HuH-7.5 (cell line): ENCODE measurements around the gene PNMA3.
"Not testable (repeated sequence)": the region's sequence is repeated elsewhere in the genome, so short reads cannot be mapped to it uniquely, and the experiment has no call there.

Source experiments
- DNase-seq: peaks from one replicate; pipeline ENCODE4 v3.0.0; 2011; ENCODE audit warnings: low spot score

The PNMA3 gene

GRCh38 chrX:153055871-153056749 lies at the start of gene PNMA3:
PNMA3 (plus strand) TSS chrX:153056470; CDS start chrX:153057056, 586 bp downstream.
- no peak for DNase-seq

GRCh38 chrX:153017174-153017573 lies 39.1 kb upstream of the PNMA3 start:
- not testable (repeated sequence) for DNase-seq

- no peak for DNase-seq
These were observed 37.1 kb upstream of the PNMA3 start for GRCh38 chrX:153019166-153019565.

GRCh38 chrX:153026501-153026900 lies 29.8 kb upstream of the PNMA3 start:
- not testable (repeated sequence) for DNase-seq

GRCh38 chrX:153028487-153028886 lies 27.8 kb upstream of the PNMA3 start:
- DNase-seq, result not testable (repeated sequence)

- no peak for DNase-seq
These were observed 27.1 kb upstream of the PNMA3 start for GRCh38 chrX:153029162-153029561.

GRCh38 chrX:153029875-153030274 lies 26.4 kb upstream of the PNMA3 start:
- DNase-seq, result no peak

GRCh38 chrX:153030801-153031200 lies 25.5 kb upstream of the PNMA3 start:
- no peak for DNase-seq

GRCh38 chrX:153032397-153033118 lies 23.7 kb upstream of the PNMA3 start:
- DNase-seq, result peak; percentile 61

- no peak for DNase-seq
These were observed 7.2 kb upstream of the PNMA3 start for GRCh38 chrX:153049093-153049492.

GRCh38 chrX:153052534-153052933 lies 3.7 kb upstream of the PNMA3 start:
- DNase-seq, result no peak

GRCh38 chrX:153057281-153057680 lies 1.0 kb downstream of the PNMA3 start:
- DNase-seq, result no peak

- no peak for DNase-seq
These were observed 3.2 kb downstream of the PNMA3 start for GRCh38 chrX:153059191-153060094.

- DNase-seq, result no peak
These were observed 3.8 kb downstream of the PNMA3 start for GRCh38 chrX:153060095-153060445.

GRCh38 chrX:153061732-153062131 lies 5.5 kb downstream of the PNMA3 start:
- no peak for DNase-seq

GRCh38 chrX:153063315-153063714 lies 7.0 kb downstream of the PNMA3 start:
- DNase-seq, result no peak

GRCh38 chrX:153064061-153064460 lies 7.8 kb downstream of the PNMA3 start:
- DNase-seq, result no peak

GRCh38 chrX:153065389-153065788 lies 9.1 kb downstream of the PNMA3 start:
- DNase-seq, result no peak

- not testable (repeated sequence) for DNase-seq
These were observed 10.1 kb downstream of the PNMA3 start for GRCh38 chrX:153066402-153066801.

- not testable (repeated sequence) for DNase-seq
These were observed 15.8 kb downstream of the PNMA3 start, which contains the start of gene PNMA6A for GRCh38 chrX:153071909-153072583. PNMA6A (plus strand) TSS chrX:153072454; CDS start chrX:153073063, 609 bp downstream.

GRCh38 chrX:153073331-153073730 lies 17.1 kb downstream of the PNMA3 start:
- DNase-seq, result not testable (repeated sequence)
